HuH-7.5 (cell line): Measurements from ENCODE around the gene DPP6.

Experiments
- DNase-seq: peaks from one replicate; pipeline ENCODE4 v3.0.0; 2011; ENCODE audit warnings: low spot score

DPP6 gene

GRCh38 chr7:154232700-154233099 is 180.5 kb downstream of the DPP6 start:
- DNase-seq, result no peak

GRCh38 chr7:154241988-154242387 is 189.8 kb downstream of the DPP6 start:
- DNase-seq, result no peak

- DNase-seq, result no peak
Measured at GRCh38 chr7:154242709-154243108, 190.5 kb downstream of the DPP6 start.

GRCh38 chr7:154252046-154252445 is 199.8 kb downstream of the DPP6 start:
- DNase-seq, result no peak

GRCh38 chr7:154253810-154254209 is 201.6 kb downstream of the DPP6 start:
- DNase-seq, result no peak

- no peak for DNase-seq
Measured at GRCh38 chr7:154255324-154255723, 203.1 kb downstream of the DPP6 start.

GRCh38 chr7:154256150-154256549 is 204.0 kb downstream of the DPP6 start:
- DNase-seq, result no peak

GRCh38 chr7:154259396-154259795 is 207.2 kb downstream of the DPP6 start:
- no peak for DNase-seq

- DNase-seq, result no peak
Measured at GRCh38 chr7:154287356-154287755, 235.2 kb downstream of the DPP6 start.

- DNase-seq, result no peak
Measured at GRCh38 chr7:154289119-154289518, 236.9 kb downstream of the DPP6 start.

GRCh38 chr7:154296443-154296842 is 244.2 kb downstream of the DPP6 start:
- no peak for DNase-seq

- DNase-seq, result no peak
Measured at GRCh38 chr7:154299736-154300135, 247.5 kb downstream of the DPP6 start.

- DNase-seq, result no peak
Measured at GRCh38 chr7:154302380-154302779, 250.2 kb downstream of the DPP6 start.

- DNase-seq, result no peak
Measured at GRCh38 chr7:154304231-154304630, 252.0 kb downstream of the DPP6 start.

GRCh38 chr7:154304740-154305700 is 252.8 kb downstream of the DPP6 start:
- no peak for DNase-seq

- DNase-seq, result no peak
Measured at GRCh38 chr7:154306036-154306435, 253.8 kb downstream of the DPP6 start.

GRCh38 chr7:154308928-154309327 is 256.7 kb downstream of the DPP6 start:
- DNase-seq, result no peak

- DNase-seq, result no peak
Measured at GRCh38 chr7:154310114-154310513, 257.9 kb downstream of the DPP6 start.

- DNase-seq, result no peak
Measured at GRCh38 chr7:154324196-154324595, 272.0 kb downstream of the DPP6 start.

- DNase-seq, result no peak
Measured at GRCh38 chr7:154326421-154326820, 274.2 kb downstream of the DPP6 start.

- DNase-seq, result no peak
Measured at GRCh38 chr7:154330318-154330717, 278.1 kb downstream of the DPP6 start.

- DNase-seq, result no peak
Measured at GRCh38 chr7:154332811-154333580, 280.8 kb downstream of the DPP6 start.

- no peak for DNase-seq
Measured at GRCh38 chr7:154336295-154336694, 284.1 kb downstream of the DPP6 start.
